SU-DHL-6 (cell line): Measurements from ENCODE around the gene YES1.

Experiments used
- H2AFZ ChIP-seq: fragments of 200-600 bp; sonication (generic); 2 replicates; pipeline ENCODE4 v1.6.1; 2014; ENCODE audit warnings: low read depth, mild to moderate bottlenecking, moderate library complexity, mixed read lengths, antibody characterized with exemption, low read length; ENCODE audit not compliant: severe bottlenecking
- H3F3A ChIP-seq: fragments of 200-600 bp; shearing (Covaris generic); 2 replicates; pipeline ENCODE4 v1.6.0; 2016; ENCODE audit warnings: antibody characterized with exemption, mild to moderate bottlenecking; ENCODE audit not compliant: insufficient read depth
- H3K27ac ChIP-seq: fragments of 200-600 bp; sonication (generic); 2 replicates; pipeline ENCODE4 v1.5.1; 2016; ENCODE audit warnings: low read depth, mild to moderate bottlenecking, low read length, moderate library complexity, mixed read lengths
- H3K27me3 ChIP-seq: fragments of 200-600 bp; sonication (generic), shearing (Covaris generic); 2 replicates; pipeline ENCODE4 v1.6.0; 2014; ENCODE audit warnings: mild to moderate bottlenecking, low read length
- H3K36me3 ChIP-seq: fragments of 200-600 bp; sonication (generic); 2 replicates; pipeline ENCODE4 v1.6.1; 2014; ENCODE audit warnings: mild to moderate bottlenecking, low read length, mixed read lengths
- H3K4me2 ChIP-seq: fragments of 300-600, 200-600 bp; shearing (Covaris generic), sonication (generic); 2 replicates; pipeline ENCODE4 v1.6.0; 2014; ENCODE audit warnings: low read length, low read depth, mild to moderate bottlenecking; ENCODE audit not compliant: poor library complexity, severe bottlenecking
- H3K4me3 ChIP-seq: fragments of 200-600 bp; sonication (generic); 2 replicates; pipeline ENCODE4 v1.5.1; 2014; ENCODE audit warnings: antibody characterized with exemption, low read length, mild to moderate bottlenecking, mixed read lengths; ENCODE audit not compliant: insufficient read depth, poor library complexity, severe bottlenecking
- H3K79me2 ChIP-seq: fragments of 200-600 bp; sonication (generic); 2 replicates; pipeline ENCODE4 v1.6.1; 2014; ENCODE audit warnings: mild to moderate bottlenecking, low read length, moderate library complexity; ENCODE audit not compliant: insufficient read depth
- H3K9ac ChIP-seq: fragments of 200-600 bp; sonication (generic); 2 replicates; pipeline ENCODE4 v1.7.0; 2014; ENCODE audit warnings: mild to moderate bottlenecking, low read length
- H3K9me2 ChIP-seq: fragments of 200-600 bp; sonication (generic); replicated peaks from 2 replicates; pipeline ENCODE4 v1.6.1; 2014; ENCODE audit warnings: low read length; ENCODE audit not compliant: insufficient read depth
- H3K9me3 ChIP-seq: fragments of 200-600 bp; sonication (generic); 2 replicates; pipeline ENCODE4 v1.6.1; 2014; ENCODE audit warnings: low read length, mixed read lengths; ENCODE audit not compliant: insufficient read depth
- H4K20me1 ChIP-seq: fragments of 200-600 bp; sonication (generic); 2 replicates; pipeline ENCODE4 v1.6.1; 2014; ENCODE audit warnings: low read depth, mild to moderate bottlenecking, antibody characterized with exemption, low read length, moderate library complexity, mixed read lengths
- CTCF ChIP-seq: fragments of 200-600 bp; sonication (generic); IDR thresholded peaks from one replicate; pipeline ENCODE4 v1.5.1; 2017; ENCODE audit warnings: antibody characterized with exemption, mild to moderate bottlenecking, low read length, moderate library complexity; ENCODE audit not compliant: insufficient read depth, poor library complexity, severe bottlenecking
- EZH2phosphoT487 ChIP-seq: fragments of 200-600 bp; sonication (generic), shearing (Covaris generic); conservative IDR thresholded peaks from 2 replicates; pipeline ENCODE4 v1.6.1; 2018; ENCODE audit warnings: mild to moderate bottlenecking, antibody characterized with exemption, low read length, moderate library complexity, mixed read lengths

Gene YES1

DNA sequence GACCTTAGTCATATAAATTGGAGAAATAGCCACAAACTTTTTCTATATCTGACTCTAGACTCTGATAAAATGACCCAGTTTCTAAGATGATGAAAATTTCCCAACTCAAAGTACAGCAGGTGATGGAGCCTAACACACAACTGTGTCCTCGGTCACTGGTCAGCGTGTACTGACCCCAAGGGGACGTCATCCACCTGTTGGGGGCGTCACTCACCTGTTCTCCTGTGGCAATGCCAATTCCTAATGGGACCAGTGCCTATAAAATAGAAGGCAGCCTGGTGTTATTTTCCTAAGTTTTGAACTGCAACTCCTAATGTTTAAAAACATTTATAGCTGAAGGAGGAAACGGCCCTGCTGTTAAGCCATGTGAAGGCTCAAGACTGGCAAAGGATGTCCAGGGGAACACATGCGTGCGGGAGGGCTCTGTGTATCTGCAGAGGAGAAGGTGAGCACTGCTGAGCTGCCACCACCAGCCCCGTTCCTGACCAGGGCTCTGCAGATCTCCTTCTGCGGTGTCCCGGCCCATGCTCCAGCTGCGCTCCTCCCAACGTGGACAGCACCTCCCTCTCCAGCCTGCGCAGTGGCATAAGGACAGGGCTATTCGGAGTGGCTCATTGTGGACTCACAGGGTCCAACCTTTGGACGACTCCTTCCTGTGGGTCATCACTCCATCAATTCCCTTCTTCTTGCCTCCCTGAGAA lies 133.4 kb downstream of the YES1 start:
- Histone ChIP-seq H3K4me2 (no peak overlapping the region), H3K79me2 (no peaks in the 10 kb centered on the region), H3K9me2 (no peaks in the 10 kb centered on the region), H3K9ac (no peak overlapping the region), H3K9me3 (no peaks in the 10 kb centered on the region), H3K4me3 (no peak overlapping the region), H3K36me3 (peaks cover 5% of the 10 kb centered on the region; the same call in 1 of the 2 replicates), H2AFZ (no peak overlapping the region), H3F3A (peaks cover 21% of the 10 kb centered on the region), H3K27me3 (no peaks in the 10 kb centered on the region), H3K27ac (no peak overlapping the region), H4K20me1 (no peaks in the 10 kb centered on the region)
- TF ChIP-seq CTCF (no peak), EZH2phosphoT487 (no peak)

GRCh38 chr18:677951-678381 lies 134.1 kb downstream of the YES1 start:
- TF ChIP-seq CTCF (no peak), EZH2phosphoT487 (no peak)
- H2AFZ ChIP-seq = no peak overlapping the region
- no peak overlapping the region for H3K4me2 ChIP-seq

DNA sequence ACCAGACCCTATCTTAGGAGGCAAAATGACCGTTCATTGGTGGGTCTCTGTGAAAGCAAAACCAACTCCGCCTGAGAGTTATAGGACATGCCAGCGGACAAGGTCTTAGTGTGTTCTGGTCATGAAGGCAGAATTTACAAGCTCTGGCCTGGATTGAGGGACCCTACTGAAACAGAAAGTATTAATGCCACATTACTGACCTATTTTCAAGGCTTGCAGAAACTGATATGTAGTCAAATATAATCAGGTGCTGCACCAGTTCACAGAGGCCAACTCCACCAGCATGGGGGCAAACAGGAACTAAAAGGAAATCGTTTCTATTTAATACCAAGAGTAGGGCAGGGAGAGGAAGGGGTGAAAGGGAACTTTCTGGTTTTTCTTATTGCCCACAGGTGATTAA lies 134.9 kb downstream of the YES1 start:
- H3K9me2 ChIP-seq = no peaks in the 10 kb centered on the region
- H3F3A ChIP-seq = peaks cover 33% of the 10 kb centered on the region
- H3K4me2 ChIP-seq = no peak overlapping the region
- TF ChIP-seq CTCF (no peak), EZH2phosphoT487 (no peak)
- H3K27ac ChIP-seq = no peak overlapping the region
- no peaks in the 10 kb centered on the region for H3K27me3 ChIP-seq
- H3K4me3 ChIP-seq = no peak overlapping the region
- H3K9ac ChIP-seq = no peak overlapping the region
- no peak overlapping the region for H2AFZ ChIP-seq
- no peaks in the 10 kb centered on the region for H4K20me1 ChIP-seq
- H3K79me2 ChIP-seq = no peaks in the 10 kb centered on the region
- H3K9me3 ChIP-seq = no peaks in the 10 kb centered on the region
- peaks cover 13% of the 10 kb centered on the region for H3K36me3 ChIP-seq

More at GRCh38 chr18:677951-678381, 134.1 kb downstream of the YES1 start:
- H3K9me2 ChIP-seq = no peaks in the 10 kb centered on the region
- no peaks in the 10 kb centered on the region for H4K20me1 ChIP-seq
- peaks cover 6% of the 10 kb centered on the region; the same call in 1 of the 2 replicates for H3K36me3 ChIP-seq
- no peaks in the 10 kb centered on the region for H3K27me3 ChIP-seq
- H3K27ac ChIP-seq = no peak overlapping the region
- no peak overlapping the region for H3K4me3 ChIP-seq
- H3K9ac ChIP-seq = no peak overlapping the region
- H3K79me2 ChIP-seq = no peaks in the 10 kb centered on the region
- H3F3A ChIP-seq = peaks cover 26% of the 10 kb centered on the region
- H3K9me3 ChIP-seq = no peaks in the 10 kb centered on the region
